MM.1S (cell line): Measurements from ENCODE around the gene ZNF444.

Experiments
- CTCF ChIP-seq: fragments of 300-600 bp; sonication (generic); IDR thresholded peaks from 2 replicates; pipeline ENCODE4 v1.5.1; 2016; ENCODE audit warnings: antibody characterized with exemption, low read length, mixed read lengths
- EZH2 ChIP-seq: fragments of 300-600 bp; sonication (generic); optimal IDR thresholded peaks from 2 replicates; pipeline ENCODE3; 2017; ENCODE audit warnings: low read depth, mild to moderate bottlenecking, antibody characterized with exemption, low read length, mixed read lengths
- EZH2phosphoT487 ChIP-seq: fragments of 300-600 bp; sonication (generic); IDR thresholded peaks from 2 replicates; pipeline ENCODE4 v1.6.1; 2018; ENCODE audit warnings: antibody characterized with exemption, low read length

GRCh38 chr19:56105090-56105701 is 35.9 kb upstream of the ZNF444 start:
- TF ChIP-seq CTCF (no peak), EZH2 (no peak), EZH2phosphoT487 (no peak)
